BJ (cell line): Measurements from ENCODE around the gene COLGALT1. TPM values are rescaled to one million over a fixed set of nuclear protein-coding genes. Genes with fewer than 3 reads are reported as not detected.

Source experiments
- CTCF ChIA-PET: fragments of 350-600 bp; formaldehyde crosslinking; extraction: SDS; loops from one replicate; lab custom pipeline; 2021; ENCODE audit warnings: antibody characterized with exemption, inconsistent platforms; lab: Yijun Ruan, JAX
- POLR2A ChIA-PET: fragments of 300-600 bp; sonication (Branson Sonifier 250); formaldehyde crosslinking; extraction: SDS; loops from one replicate; lab custom pipeline; 2021; ENCODE audit warnings: antibody characterized with exemption; lab: Charles Lee
- DNase-seq: peaks from one replicate; pipeline ENCODE4 v3.0.0-alpha.2; 2011; ENCODE audit warnings: low read depth
- H3K27me3 ChIP-seq: 2 replicates; pipeline ENCODE4 v1.6.0; 2011; ENCODE audit warnings: low read length; ENCODE audit not compliant: control insufficient read depth, insufficient read depth
- H3K36me3 ChIP-seq: 2 replicates; pipeline ENCODE4 v1.5.1; 2011; ENCODE audit warnings: low read length; ENCODE audit not compliant: control insufficient read depth, insufficient read depth
- H3K4me3 ChIP-seq: 2 replicates; pipeline ENCODE4 v1.5.1; 2011; ENCODE audit warnings: low read depth, mild to moderate bottlenecking, control low read depth, low read length
- CTCF ChIP-seq: IDR thresholded peaks from 2 replicates; pipeline ENCODE4 v1.5.1; 2011; ENCODE audit warnings: low read depth, mild to moderate bottlenecking, control low read depth, inconsistent platforms, low read length, moderate library complexity; ENCODE audit not compliant: insufficient read depth
- polyA plus RNA-seq: library from polyadenylated mRNA; depleted of rRNA; stranded (reverse); fragments of >200 nt; gene quantifications from 2 replicates; pipeline ENCODE4 v1.2.3, GENCODE V29; 2011

Gene COLGALT1
- polyA plus RNA-seq, 1 experiment, result 158 TPM

DNA sequence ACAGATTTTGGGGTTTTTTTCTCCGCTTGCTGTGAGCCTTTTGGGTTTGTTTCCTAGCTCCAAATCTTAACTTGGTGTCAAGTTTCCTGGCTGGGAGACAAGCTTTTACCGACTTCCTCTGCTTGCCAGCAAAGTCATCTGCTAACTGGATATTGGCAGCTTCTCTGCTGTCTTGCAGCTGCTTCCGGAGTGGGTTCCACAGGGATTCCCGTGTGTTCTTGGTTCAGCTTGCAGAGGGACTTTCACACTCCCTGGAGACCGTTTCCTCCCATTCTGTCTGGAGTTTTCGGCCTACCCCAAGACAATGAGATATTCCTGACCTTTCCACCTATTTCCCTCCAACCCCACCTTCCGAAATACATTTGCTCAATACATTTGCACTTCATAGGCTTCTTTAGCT is 2.2 kb upstream of the COLGALT1 start:
- POLR2A ChIA-PET, result interaction anchor here (0.6 to 1.1 kb wide), 2 partner anchors 20 to 42 kb away, joined by 3 to 9 read pairs; partner anchors contain the start of gene PGLS
- CTCF ChIA-PET, result interaction anchor here (0.8 to 1.8 kb wide), 5 partner anchors 11 to 133 kb away, joined by 3 to 6 read pairs (median 3); partner anchors contain the start of gene MVB12A
- DNase-seq, result peak; percentile 76
- H3K27me3 ChIP-seq, result no peaks in the 10 kb centered on the region
- TF ChIP-seq CTCF, result no peak
- no peaks in the 10 kb centered on the region for H3K36me3 ChIP-seq
- H3K4me3 ChIP-seq, result no peak overlapping the region

- POLR2A ChIA-PET, result no interaction called here
- Histone ChIP-seq H3K4me3 (peak overlapping the region; percentile 97), H3K27me3 (no peaks in the 10 kb centered on the region), H3K36me3 (peaks cover 8% of the 10 kb centered on the region)
- CTCF ChIA-PET, result interaction anchor here (1.2 kb wide), 1 partner anchor 59 kb away, joined by 3 read pairs; no protein-coding TSS in a partner anchor
- DNase-seq, result no peak
- TF ChIP-seq CTCF, result no peak
Observed at GRCh38 chr19:17554968-17555479, 425 bp upstream of the COLGALT1 start.

- no peak for DNase-seq
- POLR2A ChIA-PET, result no interaction called here
- Histone ChIP-seq H3K4me3 (peak overlapping the region; percentile 97), H3K36me3 (peaks cover 12% of the 10 kb centered on the region), H3K27me3 (no peaks in the 10 kb centered on the region)
- CTCF ChIA-PET, result interaction anchor here (0.9 to 2.1 kb wide), 4 partner anchors 14 to 20 kb away, joined by 3 to 14 read pairs (median 6); no protein-coding TSS in a partner anchor
- TF ChIP-seq CTCF, result peak; percentile 22; the same call in 1 of the 2 replicates
Observed at GRCh38 chr19:17555929-17556813, 722 bp downstream of the COLGALT1 start.

DNA sequence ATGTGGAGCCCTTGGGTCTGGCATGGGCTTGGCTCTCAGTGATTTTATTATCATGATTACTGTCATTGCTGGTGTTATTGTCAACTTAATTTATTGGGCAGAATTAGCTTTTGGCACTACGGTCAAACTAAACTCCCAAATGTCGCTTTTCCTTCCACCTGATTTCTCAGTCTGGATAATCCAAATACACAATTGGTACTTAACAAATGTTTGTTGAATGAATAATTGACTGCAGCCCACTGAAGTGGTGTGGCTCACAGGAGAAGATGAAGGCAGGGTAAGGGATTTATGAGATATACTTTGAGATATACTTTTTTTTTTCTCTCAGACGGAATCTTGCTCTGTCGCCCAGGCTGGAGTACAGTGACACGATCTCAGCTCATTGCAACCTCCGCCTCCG is 1.5 kb downstream of the COLGALT1 start:
- peaks cover 14% of the 10 kb centered on the region for H3K36me3 ChIP-seq
- ChIA-PET CTCF (interaction anchor here (1.3 to 2.1 kb wide), 3 partner anchors 16 to 19 kb away, joined by 3 to 14 read pairs (median 7); no protein-coding TSS in a partner anchor), POLR2A (no interaction called here)
- DNase-seq, result no peak
- TF ChIP-seq CTCF, result no peak
- no peak overlapping the region; the same call in 1 of the 2 replicates for H3K4me3 ChIP-seq
- H3K27me3 ChIP-seq, result no peaks in the 10 kb centered on the region

GRCh38 chr19:17557466-17557865 is 2.0 kb downstream of the COLGALT1 start:
- TF ChIP-seq CTCF, result no peak
- H3K4me3 ChIP-seq, result no peak overlapping the region
- peaks cover 16% of the 10 kb centered on the region for H3K36me3 ChIP-seq
- CTCF ChIA-PET, result interaction anchor here (1.3 to 2.1 kb wide), 3 partner anchors 16 to 20 kb away, joined by 3 to 14 read pairs (median 7); no protein-coding TSS in a partner anchor
- H3K27me3 ChIP-seq, result no peaks in the 10 kb centered on the region
- POLR2A ChIA-PET, result no interaction called here
- no peak for DNase-seq
